T follicular helper cell (primary cell): ENCODE measurements around the gene KRTAP4-9.
"Not testable (repeated sequence)": the region's sequence is repeated elsewhere in the genome, so short reads cannot be mapped to it uniquely, and the experiment has no call there.

ENCODE experiments used
- DNase-seq: peaks from one replicate; pipeline ENCODE4 v3.0.0-alpha.2; 2020; ENCODE audit warnings: low read depth

The KRTAP4-9 gene

DNA sequence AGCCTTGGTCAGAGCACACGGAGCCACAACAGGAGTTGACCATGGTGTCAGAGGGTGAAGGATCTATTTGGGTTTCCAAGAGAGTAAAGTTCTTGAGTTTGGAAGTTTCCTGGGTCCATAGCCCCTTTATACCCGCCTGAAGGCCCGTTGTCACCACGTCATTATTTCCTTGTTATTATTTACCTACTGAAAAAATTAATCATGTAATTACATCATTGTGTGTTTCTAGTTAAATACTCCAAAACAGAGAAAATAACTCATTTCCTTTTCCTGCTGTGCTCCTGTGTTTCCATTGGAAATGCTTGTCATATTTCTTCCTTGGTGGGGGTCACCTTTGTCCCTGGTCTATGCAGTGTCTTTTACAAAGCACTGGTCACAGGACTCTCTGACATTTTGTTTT lies 7.1 kb upstream of the KRTAP4-9 start, which contains the start of gene KRTAP4-8:
Gene KRTAP4-8 (minus strand): TSS at position 101 of the 400 bp plus-strand sequence. CDS start 58 bp downstream, at position 43.
- DNase-seq: no peak

GRCh38 chr17:41098481-41098880 lies 6.7 kb upstream of the KRTAP4-9 start:
- no peak for DNase-seq

- not testable (repeated sequence) for DNase-seq
These were observed 5.3 kb upstream of the KRTAP4-9 start for GRCh38 chr17:41099682-41100480.

DNA sequence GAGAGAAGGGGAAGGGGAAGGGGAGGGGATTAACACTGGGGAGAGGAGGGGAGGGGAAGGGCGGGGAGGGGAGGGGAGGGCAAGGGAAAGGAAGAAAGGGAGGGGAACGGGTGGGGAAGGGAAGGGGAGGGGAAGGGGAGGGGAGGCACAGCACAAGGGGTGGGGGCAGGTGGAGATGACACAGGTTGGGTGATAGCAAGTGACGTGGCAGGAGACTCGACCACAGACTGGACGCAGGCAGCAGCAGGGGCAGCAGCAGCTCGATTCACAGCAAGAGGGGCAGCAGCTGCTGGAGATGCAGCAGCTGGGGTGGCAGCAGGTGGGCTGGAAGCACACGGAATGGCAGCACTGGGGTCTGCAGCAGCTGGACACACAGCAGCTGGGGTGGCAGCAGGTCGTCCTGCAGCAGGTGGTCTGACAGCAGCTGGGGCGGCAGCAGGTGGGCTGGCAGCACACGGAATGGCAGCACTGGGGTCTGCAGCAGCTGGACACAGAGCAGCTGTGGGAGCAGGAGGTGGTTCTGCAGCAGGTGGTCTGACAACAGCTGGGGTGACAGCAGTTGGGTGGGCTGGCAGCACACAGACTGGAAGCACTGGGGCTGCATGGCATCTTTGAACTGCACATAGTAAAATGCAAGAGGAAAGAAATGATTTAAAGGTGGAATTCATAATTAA lies 3.5 kb upstream of the KRTAP4-9 start, which contains the start of gene KRTAP4-16:
Gene KRTAP4-16 (minus strand): TSS at position 624 of the 674 bp plus-strand sequence. CDS start 0 bp downstream, at position 624.
- DNase-seq: no peak

GRCh38 chr17:41103896-41104295 lies 1.3 kb upstream of the KRTAP4-9 start:
- DNase-seq: no peak

- DNase-seq: not testable (repeated sequence)
These were observed 677 bp upstream of the KRTAP4-9 start for GRCh38 chr17:41104386-41105038.

GRCh38 chr17:41107941-41108450 lies 2.8 kb downstream of the KRTAP4-9 start:
- DNase-seq: no peak

DNA sequence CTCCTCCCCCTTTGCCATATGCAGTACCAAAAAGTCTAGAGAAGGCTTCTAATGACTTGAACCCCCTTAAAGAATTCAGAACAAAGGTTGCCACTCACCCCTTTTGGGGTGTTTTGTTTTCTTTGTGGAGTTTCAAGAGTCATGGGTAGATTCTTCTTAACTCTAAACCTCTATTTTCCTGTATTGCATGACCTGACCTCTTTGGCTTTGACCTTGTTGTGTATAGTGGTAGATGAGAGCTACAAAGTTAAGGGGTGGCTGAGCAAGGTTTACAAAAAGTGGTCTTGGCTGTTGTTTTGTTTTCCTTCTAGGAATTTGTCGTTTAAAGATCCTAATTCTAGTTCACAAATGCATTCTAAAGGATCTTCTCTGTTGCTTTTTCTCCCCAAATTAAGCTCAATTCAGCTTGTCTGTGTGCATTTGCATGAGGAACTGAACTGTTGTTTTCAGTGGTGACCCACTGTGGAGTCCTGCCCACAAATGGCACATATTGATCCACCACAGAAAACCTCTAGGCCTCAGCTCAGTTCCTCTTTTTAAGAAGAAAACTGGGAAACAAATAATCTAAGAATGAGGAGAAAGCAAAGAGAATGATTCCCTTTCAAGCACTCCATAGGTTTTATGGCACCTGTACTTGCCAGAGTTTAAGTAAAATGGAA lies 3.7 kb downstream of the KRTAP4-9 start:
- not testable (repeated sequence) for DNase-seq

DNA sequence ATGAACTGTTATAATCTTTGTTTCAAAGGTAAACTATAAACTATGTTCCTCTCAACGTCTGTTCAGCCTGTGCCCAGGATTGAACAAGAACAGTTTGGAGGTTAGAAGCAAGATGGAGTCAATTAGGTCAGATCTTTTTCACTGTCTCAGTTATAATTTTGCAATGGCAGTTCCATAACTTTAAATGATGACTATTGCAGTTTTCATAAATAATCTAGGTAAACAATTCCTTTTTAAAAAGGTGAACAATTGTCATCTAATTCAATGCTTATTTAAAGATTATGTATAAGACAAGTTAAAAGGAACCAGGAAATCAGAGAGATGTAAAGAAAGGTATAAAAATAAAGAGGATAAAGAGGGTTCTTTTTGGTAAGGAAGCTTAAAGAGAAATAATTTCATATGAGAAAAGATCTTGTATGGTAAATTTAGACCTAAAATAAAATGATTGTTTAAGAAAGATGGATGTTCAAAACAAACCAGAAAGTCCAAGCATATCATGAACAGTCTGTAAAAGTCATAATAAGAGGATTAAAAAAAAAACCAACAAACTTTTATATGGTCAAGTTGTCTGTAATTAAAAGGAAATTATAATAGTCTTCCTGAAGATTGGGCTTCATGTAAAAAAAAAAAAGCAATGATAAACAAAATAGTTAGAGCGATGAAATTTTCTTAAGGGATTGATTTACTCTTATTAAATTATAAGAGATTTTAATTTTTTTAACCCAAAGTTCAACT lies 6.1 kb downstream of the KRTAP4-9 start:
- DNase-seq: no peak

DNA sequence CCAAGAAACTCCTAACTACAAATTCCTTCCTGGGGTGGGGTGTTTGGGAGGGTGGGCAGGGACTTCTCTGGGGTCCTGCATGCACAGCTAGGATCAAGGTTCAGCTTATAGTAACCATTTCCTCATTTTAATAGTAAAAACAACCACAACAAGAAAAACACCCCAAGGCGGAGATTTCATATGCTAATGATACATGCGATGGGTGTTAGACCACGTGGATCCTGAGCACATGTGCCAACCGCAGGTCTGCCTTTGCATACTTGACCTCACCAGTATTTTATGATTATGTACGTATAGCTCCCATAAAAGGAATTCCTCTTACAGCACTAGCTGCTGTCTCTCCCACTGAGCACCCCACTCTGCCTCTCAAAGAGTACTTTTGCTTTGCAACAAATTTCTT lies 11.1 kb downstream of the KRTAP4-9 start:
- no peak for DNase-seq

DNA sequence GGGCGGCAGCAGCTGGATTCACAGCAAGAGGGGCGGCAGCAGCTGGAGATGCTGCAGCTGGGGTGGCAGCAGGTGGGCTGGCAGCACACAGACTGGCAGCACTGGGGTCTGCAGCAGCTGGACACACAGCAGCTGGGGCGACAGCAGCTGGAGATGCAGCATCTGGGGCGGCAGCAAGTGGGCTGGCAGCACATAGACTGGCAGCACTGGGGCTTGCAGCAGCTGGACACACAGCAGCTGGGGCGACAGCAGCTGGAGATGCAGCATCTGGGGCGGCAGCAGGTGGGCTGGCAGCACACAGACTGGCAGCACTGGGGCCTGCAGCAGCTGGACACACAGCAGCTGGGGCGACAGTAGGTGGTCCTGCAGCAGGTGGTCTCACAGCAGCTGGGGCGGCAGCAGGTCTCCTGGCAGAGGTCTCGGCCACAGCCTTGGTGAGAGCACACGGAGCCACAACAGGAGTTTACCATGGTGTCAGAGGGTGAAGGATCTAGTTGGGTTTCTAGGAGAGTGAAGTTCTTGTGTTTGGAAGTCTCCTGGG lies 12.7 kb downstream of the KRTAP4-9 start, which contains the start of gene KRTAP4-11:
Gene KRTAP4-11 (minus strand): TSS at position 528 of the 541 bp plus-strand sequence. CDS start 58 bp downstream, at position 470.
- not testable (repeated sequence) for DNase-seq

DNA sequence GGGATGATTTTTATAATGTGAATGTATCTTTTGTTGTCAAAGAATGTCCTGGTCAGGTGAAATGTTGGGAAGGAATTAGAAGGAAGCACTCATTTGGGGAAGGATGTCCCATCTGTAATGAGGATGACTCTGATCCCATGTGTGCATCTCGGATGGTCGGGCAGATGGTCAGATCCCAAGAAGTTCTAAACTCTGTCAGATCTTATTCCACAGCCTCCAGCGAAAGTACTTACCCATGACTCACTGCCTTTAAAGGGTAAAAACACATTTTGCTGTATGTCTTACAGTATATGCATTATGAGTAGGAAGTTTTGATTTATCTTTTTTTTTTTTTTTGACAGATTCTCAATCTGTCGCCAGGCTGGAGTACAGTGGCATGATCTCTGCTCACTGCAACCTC lies 13.5 kb downstream of the KRTAP4-9 start:
- no peak for DNase-seq

- not testable (repeated sequence) for DNase-seq
These were observed 14.8 kb downstream of the KRTAP4-9 start for GRCh38 chr17:41119696-41120690.

GRCh38 chr17:41121742-41122141 lies 16.6 kb downstream of the KRTAP4-9 start:
- no peak for DNase-seq

- not testable (repeated sequence) for DNase-seq
These were observed 18.3 kb downstream of the KRTAP4-9 start for GRCh38 chr17:41123292-41123990.

GRCh38 chr17:41123991-41124371 lies 18.8 kb downstream of the KRTAP4-9 start, which contains the start of gene KRTAP4-12:
TSS of gene KRTAP4-12 (minus strand) at chr17:41124182. CDS start at chr17:41124122, 60 bp downstream.
- not testable (repeated sequence) for DNase-seq

DNA sequence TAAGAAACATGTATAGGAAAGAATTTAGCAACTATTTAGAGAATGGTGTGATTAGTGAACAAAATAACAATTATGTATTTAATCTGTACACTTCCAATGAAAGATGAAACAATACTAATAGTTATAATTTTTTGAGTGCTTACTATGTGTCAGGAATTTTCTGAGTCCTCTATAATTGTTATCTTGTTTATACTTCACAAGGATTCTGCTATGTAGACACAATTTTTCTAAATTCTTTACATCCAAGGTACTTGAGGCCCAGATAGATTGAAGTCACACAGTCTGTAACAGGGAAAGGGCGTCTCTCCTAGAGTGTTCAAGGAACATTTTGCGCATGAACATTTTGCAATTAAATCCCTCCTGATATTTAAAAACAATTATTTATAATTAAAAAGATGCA lies 19.9 kb downstream of the KRTAP4-9 start:
- no peak for DNase-seq

DNA sequence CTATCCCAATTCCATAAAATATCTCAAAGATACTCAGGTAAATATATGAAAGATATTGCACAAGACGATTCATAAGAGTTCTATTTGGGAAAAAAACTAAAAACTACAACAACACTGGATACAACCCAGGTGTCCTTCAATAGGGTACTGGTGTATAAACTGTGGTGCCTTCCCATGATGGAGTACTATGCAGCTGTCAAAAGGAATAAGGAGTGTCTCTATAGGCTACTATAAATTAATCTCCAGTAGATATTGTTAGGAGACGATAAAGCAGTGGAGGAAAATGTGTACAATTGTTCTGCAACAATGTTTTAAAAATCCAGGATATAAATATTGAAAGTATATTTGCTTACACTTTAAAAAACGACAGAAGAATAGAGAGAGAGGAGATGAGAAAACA lies 21.2 kb downstream of the KRTAP4-9 start:
- DNase-seq: no peak

DNA sequence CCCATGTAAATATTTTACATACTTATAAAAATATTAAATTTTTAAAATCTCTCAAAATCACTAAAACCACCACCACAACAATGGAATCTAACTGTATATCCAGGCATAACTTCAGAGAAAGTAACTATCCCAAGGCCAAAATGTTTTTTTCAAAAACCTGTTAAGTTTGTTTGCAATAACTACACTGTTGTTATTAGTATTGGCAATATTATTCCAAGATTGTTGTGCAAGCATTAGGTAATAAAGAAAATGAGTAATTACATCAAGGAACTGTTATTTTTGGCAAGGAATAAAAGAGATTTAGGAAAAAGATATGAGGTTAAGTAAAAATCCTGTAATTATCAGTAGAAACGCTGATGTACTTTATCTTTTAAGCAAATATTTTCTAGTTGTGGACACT lies 22.2 kb downstream of the KRTAP4-9 start:
- no peak for DNase-seq
